K562 (cell line): ENCODE data around the gene GABARAPL2. TPM values are rescaled to one million over a fixed set of nuclear protein-coding genes. Genes with fewer than 3 reads are reported as not detected.

Experiments used
- ARHGAP35 ChIP-seq: fragments of 450-650 bp; IDR thresholded peaks from 2 replicates; pipeline ENCODE4 v1.6.1; 2018; ENCODE audit not compliant: partially characterized antibody
- BCL6 ChIP-seq: fragments of 250-450 bp; sonication (Bioruptor Pico); IDR thresholded peaks from 2 replicates; pipeline ENCODE4 v1.4.0; 2020
- BDP1 ChIP-seq: IDR thresholded peaks from 3 replicates; pipeline ENCODE4 v1.6.1; 2011; ENCODE audit not compliant: insufficient read length, insufficient read depth
- CHD4 ChIP-seq: fragments of 200-600 bp; sonication (generic); IDR thresholded peaks from 3 replicates; pipeline ENCODE4 v1.6.1; 2012; ENCODE audit warnings: low read depth, mild to moderate bottlenecking, mixed read lengths, low read length, inconsistent platforms; ENCODE audit not compliant: insufficient read depth, insufficient replicate concordance, poor library complexity, severe bottlenecking
- ELF2 ChIP-seq: fragments of 250-450 bp; sonication (Bioruptor Pico); IDR thresholded peaks from 2 replicates; pipeline ENCODE4 v1.5.0; 2021; ENCODE audit warnings: mild to moderate bottlenecking
- EP300 ChIP-seq: IDR thresholded peaks from 2 replicates; pipeline ENCODE4 v1.6.1; 2012; ENCODE audit warnings: low read length, improper control_type of control experiment
- HBP1 ChIP-seq: fragments of 450-650 bp; formaldehyde crosslinking; IDR thresholded peaks from 2 replicates; pipeline ENCODE4 v1.4.0; 2022; ENCODE audit warnings: missing genetic modification characterization
- IRF2 ChIP-seq: sonication (generic); formaldehyde crosslinking; IDR thresholded peaks from 2 replicates; pipeline ENCODE4 v1.8.1; 2022; ENCODE audit warnings: mild to moderate bottlenecking, missing genetic modification reagents
- MCM7 ChIP-seq, 2 experiments: fragments of 450-650 bp; IDR thresholded peaks; 2 replicates each; pipeline ENCODE4 v1.6.1; 2016 to 2018
- MEIS2 ChIP-seq: fragments of 450-650 bp; IDR thresholded peaks from 2 replicates; pipeline ENCODE4 v1.6.1; 2014; ENCODE audit warnings: mild to moderate bottlenecking; ENCODE audit not compliant: partially characterized antibody
- MTF1 ChIP-seq: fragments of 250-450 bp; sonication (Bioruptor Pico); IDR thresholded peaks from 2 replicates; pipeline ENCODE4 v1.9.0; 2021; ENCODE audit warnings: moderate library complexity, mild to moderate bottlenecking, inconsistent platforms, borderline replicate concordance
- NCOA6 ChIP-seq: fragments of 450-650 bp; IDR thresholded peaks from 2 replicates; pipeline ENCODE4 v1.6.1; 2017; ENCODE audit warnings: mild to moderate bottlenecking
- NFXL1 ChIP-seq: fragments of 450-650 bp; formaldehyde crosslinking; IDR thresholded peaks from 2 replicates; pipeline ENCODE4 v1.4.0; 2021; ENCODE audit warnings: mild to moderate bottlenecking
- PHF8 ChIP-seq: fragments of 200-600 bp; sonication (generic); IDR thresholded peaks from 2 replicates; pipeline ENCODE4 v1.6.1; 2012; ENCODE audit warnings: mixed run types, mild to moderate bottlenecking, inconsistent platforms, low read length, moderate library complexity, borderline replicate concordance
- PKNOX1 ChIP-seq: fragments of 450-650 bp; IDR thresholded peaks from 2 replicates; pipeline ENCODE4 v1.6.1; 2016
- SAFB2 ChIP-seq: fragments of 200-400 bp; formaldehyde crosslinking; IDR thresholded peaks from 2 replicates; pipeline ENCODE4 v1.6.1; 2018; ENCODE audit warnings: borderline replicate concordance, low read length, low read depth, moderate library complexity; ENCODE audit not compliant: severe bottlenecking
- SOX6 ChIP-seq: fragments of 450-650 bp; IDR thresholded peaks from 2 replicates; pipeline ENCODE4 v1.6.1; 2014; ENCODE audit warnings: mild to moderate bottlenecking
- SRSF1 ChIP-seq: fragments of 200-400 bp; formaldehyde crosslinking; IDR thresholded peaks from 2 replicates; pipeline ENCODE4 v1.6.1; 2017; ENCODE audit warnings: mild to moderate bottlenecking, low read depth, low read length, moderate library complexity
- USF1 ChIP-seq: sonication (generic); formaldehyde crosslinking; IDR thresholded peaks from 2 replicates; pipeline ENCODE4 v1.9.0; 2022; ENCODE audit warnings: mild to moderate bottlenecking, missing genetic modification reagents
- ZEB2 ChIP-seq: fragments of 450-650 bp; IDR thresholded peaks from 2 replicates; pipeline ENCODE4 v1.6.1; 2016
- ZNF133 ChIP-seq: fragments of 250-450 bp; sonication (Bioruptor Pico); IDR thresholded peaks from 2 replicates; pipeline ENCODE4 v1.4.0; 2020; ENCODE audit warnings: mild to moderate bottlenecking
- ZNF431 ChIP-seq: sonication (generic); formaldehyde crosslinking; IDR thresholded peaks from 2 replicates; pipeline ENCODE4 v1.8.0; 2022; ENCODE audit warnings: mild to moderate bottlenecking, missing genetic modification reagents
- ZNF518B ChIP-seq: fragments of 250-450 bp; sonication (Bioruptor Pico); IDR thresholded peaks from 2 replicates; pipeline ENCODE4 v1.5.0; 2021; ENCODE audit warnings: mild to moderate bottlenecking, moderate library complexity
- polyA plus RNA-seq, 8 experiments: library from polyadenylated mRNA; depleted of rRNA in 4 of 8; stranded (reverse) in 5 of 8; unstranded in 3 of 8; fragments of >200 nt; fragmentation: Nextera tagmentation in 2 of 8; fragmentation: Illumina TruSeq in 1 of 8; extraction: Ambion mirVana in 2 of 8; extraction: Trizol in 1 of 8; gene quantifications; 2 replicates each; pipeline versions ENCODE4 v1.2.1 to v1.2.3, GENCODE V29; 2011 to 2014; ENCODE audit warnings: inconsistent platforms in 1 of 8, missing spikeins in 1 of 8
- total RNA-seq, 7 experiments: library from RNA; depleted of rRNA in 6 of 7; stranded (reverse); fragments of >200 nt in 6 of 7; fragmentation: Illumina TruSeq in 2 of 7; extraction: Trizol in 2 of 7; gene quantifications; 2 replicates each; pipeline versions ENCODE4 v1.2.1 to v1.2.3, GENCODE V29; 2011 to 2021; ENCODE audit warnings: low replicate concordance in 1 of 7

The GABARAPL2 gene
- total and polyA plus RNA-seq, 9 of the 15 experiments (the other 6 are each of a cell fraction or from before 2014, with no cell fraction given): 42.1 to 288 (median 91.8) TPM

- TF ChIP-seq ZNF518B (CRISPR knock-in tag): no peak
- no peak for TF ChIP-seq PHF8
- peak; percentile 71 for TF ChIP-seq ZEB2
- TF ChIP-seq NCOA6: no peak
- no peak for TF ChIP-seq ZNF133 (CRISPR knock-in tag)
- no peak for TF ChIP-seq IRF2 (CRISPR knock-in tag)
- no peak for TF ChIP-seq USF1
- peak; percentile 70; the same call in 1 of the 2 replicates for TF ChIP-seq SOX6
- TF ChIP-seq PKNOX1: peak; percentile 56; the same call in 1 of the 2 replicates
- TF ChIP-seq ZNF431 (CRISPR knock-in tag): 0 out of 2 replicates have a peak, but pooled peaks have one; percentile 19
- TF ChIP-seq BCL6 (CRISPR knock-in tag): no peak
- TF ChIP-seq NFXL1: no peak
- TF ChIP-seq EP300: peak; percentile 85
- no peak for TF ChIP-seq ELF2 (CRISPR knock-in tag)
- no peak for TF ChIP-seq BDP1
- TF ChIP-seq SAFB2: no peak
- peak; percentile 66 for TF ChIP-seq MEIS2
- TF ChIP-seq CHD4: no peak
- no peak for TF ChIP-seq MTF1 (CRISPR knock-in tag)
- TF ChIP-seq HBP1 (CRISPR knock-in tag): no peak
- TF ChIP-seq MCM7 (IDR thresholded peaks at IDR 0.05): no peak
- TF ChIP-seq ARHGAP35: no peak
- no peak for TF ChIP-seq SRSF1
Observed at GRCh38 chr16:75620326-75621169, 54.4 kb downstream of the GABARAPL2 start (continued).
